Thymus (tissue), 11 donors: ENCODE results near the gene ZXDA. TPM values are rescaled to one million over a fixed set of nuclear protein-coding genes. Genes with fewer than 3 reads are reported as not detected.

Source experiments
- DNase-seq, 9 donors: peaks; one replicate each; pipeline ENCODE4 v3.0.0-alpha.2; 2013; ENCODE audit warnings: low spot score in 9 of 9, low read depth in 6 of 9, missing footprints in 1 of 9
- H3K27ac ChIP-seq, 2 donors: one replicate each; pipeline ENCODE4 v1.5.1; 2013; ENCODE audit warnings: control low read depth in 1 of 2, low read depth in 1 of 2, low read length in 1 of 2, mild to moderate bottlenecking in 1 of 2, moderate library complexity in 1 of 2
- H3K27me3 ChIP-seq, 2 donors: one replicate each; pipeline ENCODE4 v1.5.1; 2013; ENCODE audit warnings: low read length in 1 of 2; ENCODE audit not compliant: control insufficient read depth in 2 of 2, insufficient read depth in 1 of 2
- H3K36me3 ChIP-seq, 2 donors: one replicate each; pipeline ENCODE4 v1.5.1; 2013; ENCODE audit warnings: low read length in 1 of 2, mild to moderate bottlenecking in 1 of 2, moderate library complexity in 1 of 2; ENCODE audit not compliant: control insufficient read depth in 2 of 2, insufficient read depth in 2 of 2
- H3K4me1 ChIP-seq, 2 donors: one replicate each; pipeline ENCODE4 v1.5.1; 2013; ENCODE audit warnings: low read length in 2 of 2; ENCODE audit not compliant: control insufficient read depth in 2 of 2, insufficient read depth in 2 of 2
- H3K4me3 ChIP-seq, 2 donors: one replicate each; pipeline ENCODE4 v1.5.1; 2013; ENCODE audit warnings: low read length in 2 of 2, control low read depth in 1 of 2, mild to moderate bottlenecking in 1 of 2
- H3K9me3 ChIP-seq, 2 donors: one replicate each; pipeline ENCODE4 v1.5.1; 2013; ENCODE audit warnings: low read length in 1 of 2, mild to moderate bottlenecking in 1 of 2; ENCODE audit not compliant: control insufficient read depth in 2 of 2, insufficient read depth in 1 of 2
- WGBS: extraction: QIAGEN DNeasy Blood & Tissue Kit; methylation state at CpG from one replicate; pipeline ENCODE4 v1.1.7; 2013; 5-methylcytosine and 5-hydroxymethylcytosine counted together
- polyA plus RNA-seq: library from polyadenylated mRNA; stranded (reverse); fragments of 200-250 nt; gene quantifications from one replicate; pipeline ENCODE4 v1.2.3, GENCODE V29; 2013
- total RNA-seq: library from RNA; stranded (reverse); fragments of 120-200 nt; gene quantifications from one replicate; pipeline ENCODE4 v1.2.4, GENCODE V29; 2013
- donor health status: healthy.

ZXDA gene
- total and polyA plus RNA-seq, 2 donors = 1.1 to 3.5 TPM

DNA sequence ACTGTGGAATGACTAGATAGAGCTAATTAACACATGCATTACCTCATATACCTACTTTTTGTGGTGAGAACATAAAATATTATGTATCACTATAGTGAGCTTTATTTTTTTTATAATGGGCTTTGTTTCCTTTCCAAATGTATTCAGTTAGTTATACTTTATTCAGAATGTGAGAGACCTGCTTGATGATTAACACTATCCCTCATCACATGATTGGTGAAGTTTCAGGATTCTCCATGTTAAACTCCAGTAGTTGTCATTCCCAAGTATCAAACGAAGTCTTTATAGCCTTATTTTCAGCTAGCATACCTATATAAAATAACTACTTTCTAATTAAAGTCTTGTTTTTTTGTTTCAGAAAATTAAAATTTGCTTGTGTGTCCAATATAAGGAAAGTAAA is 8.8 kb downstream of the ZXDA start:
- DNase-seq = no peak
- H3K9me3 ChIP-seq = no peaks in the 10 kb centered on the region
- no peaks in the 10 kb centered on the region for H3K36me3 ChIP-seq
- no peaks in the 10 kb centered on the region for H3K4me1 ChIP-seq
- 95% methylated on average over 1 of the region's 1 CpG for WGBS
- H3K27me3 ChIP-seq = no peaks in the 10 kb centered on the region
- H3K27ac ChIP-seq = no peak overlapping the region
- no peak overlapping the region for H3K4me3 ChIP-seq

- 87% methylated on average over 4 of the region's 4 CpGs for WGBS
These were observed 9.3 kb downstream of the ZXDA start for GRCh38 chrX:57900975-57901374.

DNA sequence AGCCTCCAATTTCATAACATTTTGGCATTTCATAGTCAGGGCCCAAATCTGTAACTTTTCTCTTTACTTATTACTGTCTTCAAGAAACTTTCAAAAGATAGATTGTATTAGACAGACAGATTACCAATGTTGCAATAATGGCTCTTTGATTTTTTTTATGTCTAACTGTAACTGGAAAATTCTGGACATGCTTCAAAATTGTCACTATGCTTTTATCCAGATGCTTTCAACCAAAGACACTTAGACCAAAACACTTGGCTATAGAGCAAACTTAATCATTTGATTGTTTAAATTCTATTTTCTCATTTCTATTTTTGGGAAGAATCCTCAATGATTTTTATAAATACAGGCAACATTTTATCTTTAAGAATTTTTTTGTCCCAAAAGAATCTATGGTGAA is 10.4 kb downstream of the ZXDA start:
- no peaks in the 10 kb centered on the region for H3K4me1 ChIP-seq
- no peaks in the 10 kb centered on the region for H3K27me3 ChIP-seq
- H3K27ac ChIP-seq = no peak overlapping the region
- no peaks in the 10 kb centered on the region for H3K36me3 ChIP-seq
- no peaks in the 10 kb centered on the region for H3K9me3 ChIP-seq
- no peak for DNase-seq
- no peak overlapping the region for H3K4me3 ChIP-seq

More at GRCh38 chrX:57900975-57901374, 9.3 kb downstream of the ZXDA start:
- H3K27ac ChIP-seq = no peak overlapping the region
- no peak overlapping the region for H3K4me3 ChIP-seq
- no peaks in the 10 kb centered on the region for H3K36me3 ChIP-seq
- DNase-seq = no peak
- H3K27me3 ChIP-seq = no peaks in the 10 kb centered on the region
- no peaks in the 10 kb centered on the region for H3K4me1 ChIP-seq
- H3K9me3 ChIP-seq = no peaks in the 10 kb centered on the region

DNA sequence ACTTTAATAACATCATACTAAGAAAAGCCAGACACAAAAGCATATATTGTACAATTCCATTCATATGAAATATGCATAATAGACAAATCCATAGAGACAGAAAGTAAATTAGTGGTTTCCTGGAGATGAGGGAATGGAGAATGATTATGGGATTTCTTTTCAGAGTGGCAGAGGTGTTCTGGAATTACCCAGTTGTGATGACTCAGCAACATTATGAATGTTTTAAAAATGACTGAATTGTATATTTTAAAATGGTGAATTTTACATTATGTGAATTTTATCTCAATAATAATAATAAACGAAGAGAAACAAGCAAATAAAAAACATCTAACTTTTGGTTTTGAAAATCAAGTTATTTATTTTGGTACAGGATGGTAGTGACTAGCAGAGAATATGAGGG is 11.2 kb downstream of the ZXDA start:
- H3K27ac ChIP-seq = no peak overlapping the region
- no peak overlapping the region for H3K4me3 ChIP-seq
- H3K4me1 ChIP-seq = no peaks in the 10 kb centered on the region
- no peaks in the 10 kb centered on the region for H3K36me3 ChIP-seq
- no peak for DNase-seq
- no peaks in the 10 kb centered on the region for H3K9me3 ChIP-seq
- 96% methylated on average over 1 of the region's 1 CpG for WGBS
- H3K27me3 ChIP-seq = no peaks in the 10 kb centered on the region

GRCh38 chrX:57871463-57871862 is 38.8 kb downstream of the ZXDA start:
- no peak for DNase-seq
- 97% methylated on average over 6 of the region's 6 CpGs for WGBS
- Histone ChIP-seq H3K4me1 (no peaks in the 10 kb centered on the region), H3K4me3 (no peak overlapping the region), H3K27ac (no peak overlapping the region), H3K36me3 (no peaks in the 10 kb centered on the region), H3K9me3 (peaks cover 0 to 19% of the 10 kb centered on the region in 2 donors), H3K27me3 (no peaks in the 10 kb centered on the region)

Other genes starting within 250 kb of the ZXDA start
- gene NLRP2B, start 230.2 kb downstream of the ZXDA start, total RNA-seq = not detected
- 0.02 TPM for gene NLRP2B, start 230.2 kb downstream of the ZXDA start, polyA plus RNA-seq